ENCODE data around the gene ZXDA. TPM values are rescaled to one million over a fixed set of nuclear protein-coding genes. Genes with fewer than 3 reads are reported as not detected.

Gene ZXDA
- polyA plus RNA-seq, 3 donors: 5.1 to 5.4 (median 5.4) TPM

DNA sequence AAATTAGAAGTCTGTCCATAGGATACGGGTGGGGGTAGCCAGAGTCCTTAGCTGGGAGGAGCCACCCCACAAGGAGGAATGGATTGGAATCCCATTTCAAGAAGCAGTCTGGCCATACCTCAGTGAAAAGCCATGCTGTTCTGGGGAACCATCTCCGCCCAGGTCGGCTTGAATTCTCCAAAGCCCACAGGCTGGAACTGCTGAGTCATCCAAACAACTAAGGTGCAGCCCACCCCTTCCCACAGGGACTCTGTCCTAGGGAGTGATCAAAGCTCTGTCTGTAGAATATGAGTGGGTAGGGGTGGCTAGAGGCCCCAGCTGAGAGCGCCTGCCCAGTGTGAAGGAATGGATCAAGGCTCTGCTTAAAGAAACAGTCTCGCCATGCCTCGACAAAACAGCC, 38.8 kb downstream of the ZXDA start:
- DNase-seq (ENCODE audit: low read depth in 3 of 3, low spot score in 2 of 3): no peak

Other genes with a start within 250 kb of the ZXDA start
- under 1 TPM in 1 of 3 donors, not detected in 2; 0.07 TPM for gene NLRP2B, start 230.2 kb downstream of the ZXDA start, polyA plus RNA-seq (ENCODE audit: insufficient read length in 3 of 3)